ENCODE results near the gene EHD4.

Gene EHD4

DNA sequence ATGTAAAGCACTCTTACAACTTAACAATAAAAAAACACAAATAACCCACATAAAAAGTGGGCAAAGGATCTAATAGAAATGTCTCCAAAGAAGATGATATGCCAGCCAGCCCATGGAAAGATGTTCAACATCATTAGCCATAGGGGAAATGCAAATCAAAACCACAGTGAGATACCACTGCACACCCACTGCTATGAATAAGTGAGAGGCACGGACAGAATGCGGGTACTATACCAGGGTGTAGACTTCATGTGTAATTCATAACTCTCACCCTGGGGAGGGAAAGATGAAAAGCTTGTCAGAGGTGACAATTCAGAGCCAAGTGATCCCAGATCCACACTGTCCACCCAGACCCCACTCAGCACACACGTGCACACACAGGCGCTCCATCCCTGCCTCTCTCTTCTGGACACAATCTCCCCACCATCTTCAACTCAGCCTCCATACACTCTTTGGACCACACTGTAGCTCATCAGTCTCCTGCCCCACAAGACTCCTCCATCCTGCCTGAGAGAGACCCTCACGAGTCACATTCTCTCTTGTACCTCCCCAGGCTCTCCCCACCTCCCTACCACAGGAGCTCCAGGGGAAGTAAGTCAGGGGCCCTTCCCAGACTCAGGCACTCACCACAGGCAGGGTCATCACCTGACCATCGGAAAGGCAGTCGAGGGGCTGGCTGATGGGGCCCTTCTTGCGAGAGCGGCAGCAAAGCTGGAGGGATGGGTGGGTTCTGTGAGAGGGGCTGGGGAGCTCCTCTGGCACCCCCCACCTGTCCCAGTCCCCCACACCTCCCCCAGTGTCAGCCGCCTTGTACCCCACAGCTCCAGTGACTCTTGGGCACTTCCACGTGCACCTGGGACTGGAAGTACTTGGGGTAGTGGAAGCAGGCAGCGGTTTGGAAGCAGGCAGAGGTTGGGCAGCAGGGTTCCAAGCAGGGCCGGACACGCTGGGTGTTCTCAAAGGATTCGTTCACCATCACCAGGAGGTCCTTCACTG, 27.2 kb upstream of the EHD4 start:
- Histone ChIP-seq H4K20me1 (ENCODE audit: insufficient read depth, low read length) (no peaks in the 10 kb centered on the region), H3K4me1 (ENCODE audit: insufficient read depth, low read length, severe bottlenecking) (no peaks in the 10 kb centered on the region), H3K4me2 (ENCODE audit: low read length) (no peak overlapping the region), H2AFZ (ENCODE audit: low read length) (no peak overlapping the region), H3K27me3 (ENCODE audit: insufficient read depth, low read length) (peaks cover 5% of the 10 kb centered on the region; the same call in 1 of the 2 replicates), H3F3A (ENCODE audit: insufficient read depth, low read length) (no peaks in the 10 kb centered on the region), H3K9me3 (ENCODE audit: low read length) (no peaks in the 10 kb centered on the region), H3K9ac (ENCODE audit: low read length) (no peak overlapping the region), H3K9me2 (ENCODE audit: low read depth, low read length) (no peaks in the 10 kb centered on the region), H3K79me2 (ENCODE audit: insufficient read depth, low read length) (no peaks in the 10 kb centered on the region), H3K27ac (ENCODE audit: low read depth, low read length, poor library complexity, severe bottlenecking) (no peak overlapping the region), H3K4me3 (ENCODE audit: low read depth, low read length, poor library complexity, severe bottlenecking) (no peak overlapping the region), H3K36me3 (ENCODE audit: insufficient read depth, low read length) (no peaks in the 10 kb centered on the region)
- TF ChIP-seq, protein P1, sequence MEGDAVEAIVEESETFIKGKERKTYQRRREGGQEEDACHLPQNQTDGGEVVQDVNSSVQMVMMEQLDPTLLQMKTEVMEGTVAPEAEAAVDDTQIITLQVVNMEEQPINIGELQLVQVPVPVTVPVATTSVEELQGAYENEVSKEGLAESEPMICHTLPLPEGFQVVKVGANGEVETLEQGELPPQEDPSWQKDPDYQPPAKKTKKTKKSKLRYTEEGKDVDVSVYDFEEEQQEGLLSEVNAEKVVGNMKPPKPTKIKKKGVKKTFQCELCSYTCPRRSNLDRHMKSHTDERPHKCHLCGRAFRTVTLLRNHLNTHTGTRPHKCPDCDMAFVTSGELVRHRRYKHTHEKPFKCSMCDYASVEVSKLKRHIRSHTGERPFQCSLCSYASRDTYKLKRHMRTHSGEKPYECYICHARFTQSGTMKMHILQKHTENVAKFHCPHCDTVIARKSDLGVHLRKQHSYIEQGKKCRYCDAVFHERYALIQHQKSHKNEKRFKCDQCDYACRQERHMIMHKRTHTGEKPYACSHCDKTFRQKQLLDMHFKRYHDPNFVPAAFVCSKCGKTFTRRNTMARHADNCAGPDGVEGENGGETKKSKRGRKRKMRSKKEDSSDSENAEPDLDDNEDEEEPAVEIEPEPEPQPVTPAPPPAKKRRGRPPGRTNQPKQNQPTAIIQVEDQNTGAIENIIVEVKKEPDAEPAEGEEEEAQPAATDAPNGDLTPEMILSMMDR (IDR thresholded peaks at IDR 0.05; ENCODE audit: low read length) = no peak
- TF ChIP-seq EZH2 (IDR thresholded peaks at IDR 0.05; ENCODE audit: borderline replicate concordance, low read length) = no peak

DNA sequence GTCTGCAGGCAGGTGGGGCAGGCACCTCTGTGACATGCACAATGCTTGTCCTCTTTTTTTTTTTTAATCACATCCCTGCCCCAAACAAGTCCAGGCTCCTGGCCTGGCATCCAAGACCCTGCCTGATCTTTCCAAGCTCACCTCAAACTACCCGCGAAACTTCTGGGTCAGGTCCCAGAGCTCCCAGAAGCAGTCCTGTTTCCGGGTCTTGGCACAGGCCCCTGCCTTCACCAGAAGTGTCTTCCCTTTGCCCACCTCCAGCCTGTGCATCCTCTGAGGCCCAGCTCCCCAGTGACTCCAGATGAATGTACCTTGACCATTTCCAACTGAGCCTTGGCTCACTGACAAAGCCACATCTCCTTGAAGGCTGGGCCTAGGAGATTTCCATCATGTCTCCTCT, 25.5 kb upstream of the EHD4 start:
- H3K9ac ChIP-seq (ENCODE audit: low read length) = no peak overlapping the region
- no peaks in the 10 kb centered on the region for H3K9me2 ChIP-seq (ENCODE audit: low read depth, low read length)
- H3K36me3 ChIP-seq (ENCODE audit: insufficient read depth, low read length) = no peaks in the 10 kb centered on the region
- H3K27ac ChIP-seq (ENCODE audit: low read depth, low read length, poor library complexity, severe bottlenecking) = no peak overlapping the region
- H3K4me1 ChIP-seq (ENCODE audit: insufficient read depth, low read length, severe bottlenecking) = no peaks in the 10 kb centered on the region
- no peaks in the 10 kb centered on the region for H4K20me1 ChIP-seq (ENCODE audit: insufficient read depth, low read length)
- no peak overlapping the region for H3K4me2 ChIP-seq (ENCODE audit: low read length)
- H3K4me3 ChIP-seq (ENCODE audit: low read depth, low read length, poor library complexity, severe bottlenecking) = no peak overlapping the region
- no peaks in the 10 kb centered on the region for H3F3A ChIP-seq (ENCODE audit: insufficient read depth, low read length)
- H2AFZ ChIP-seq (ENCODE audit: low read length) = no peak overlapping the region
- no peaks in the 10 kb centered on the region for H3K79me2 ChIP-seq (ENCODE audit: insufficient read depth, low read length)
- H3K27me3 ChIP-seq (ENCODE audit: insufficient read depth, low read length) = peaks cover 5% of the 10 kb centered on the region; the same call in 1 of the 2 replicates
- TF ChIP-seq, protein P1 (IDR thresholded peaks at IDR 0.05; ENCODE audit: low read length) = no peak
- no peak for TF ChIP-seq EZH2 (IDR thresholded peaks at IDR 0.05; ENCODE audit: borderline replicate concordance, low read length)
- no peaks in the 10 kb centered on the region for H3K9me3 ChIP-seq (ENCODE audit: low read length)

DNA sequence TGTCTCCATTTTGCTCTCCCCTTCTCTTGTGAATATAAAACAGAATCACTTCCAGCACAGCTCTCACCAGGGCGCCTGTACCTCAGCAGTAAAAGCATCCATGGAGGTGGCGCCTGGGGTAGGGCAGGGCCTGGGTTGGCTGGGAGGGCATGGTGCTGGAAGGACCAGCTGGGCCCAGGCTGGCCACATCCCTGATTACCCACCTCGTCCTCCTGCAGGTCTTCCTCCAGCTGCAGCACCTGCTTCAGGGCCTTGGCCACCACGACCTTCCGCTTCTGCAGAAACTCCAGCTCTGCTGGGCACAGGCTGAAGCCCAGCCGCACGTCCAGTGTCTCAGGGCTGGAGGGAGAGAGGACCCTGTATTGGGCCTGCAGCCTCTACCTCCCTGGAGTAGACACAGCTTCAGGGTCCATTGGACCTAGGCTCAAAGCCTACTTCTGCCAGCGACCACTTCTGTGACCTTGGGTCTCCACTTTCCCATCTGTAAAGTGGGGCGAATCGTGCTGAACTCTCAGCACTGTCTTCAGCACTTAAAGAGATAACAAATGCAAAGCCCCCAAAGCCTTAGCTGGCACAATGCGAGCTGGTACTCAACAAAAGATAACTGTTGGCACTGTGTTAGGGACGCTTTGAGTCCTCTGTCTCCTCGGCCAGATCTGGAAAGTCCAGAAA, 24.7 kb upstream of the EHD4 start:
- Histone ChIP-seq H3K9me2 (ENCODE audit: low read depth, low read length) (no peaks in the 10 kb centered on the region), H4K20me1 (ENCODE audit: insufficient read depth, low read length) (no peaks in the 10 kb centered on the region), H3K4me2 (ENCODE audit: low read length) (no peak overlapping the region), H3K9me3 (ENCODE audit: low read length) (no peaks in the 10 kb centered on the region), H3F3A (ENCODE audit: insufficient read depth, low read length) (no peaks in the 10 kb centered on the region), H3K36me3 (ENCODE audit: insufficient read depth, low read length) (no peaks in the 10 kb centered on the region), H2AFZ (ENCODE audit: low read length) (no peak overlapping the region), H3K27ac (ENCODE audit: low read depth, low read length, poor library complexity, severe bottlenecking) (no peak overlapping the region), H3K79me2 (ENCODE audit: insufficient read depth, low read length) (no peaks in the 10 kb centered on the region), H3K4me1 (ENCODE audit: insufficient read depth, low read length, severe bottlenecking) (no peaks in the 10 kb centered on the region), H3K4me3 (ENCODE audit: low read depth, low read length, poor library complexity, severe bottlenecking) (no peak overlapping the region), H3K27me3 (ENCODE audit: insufficient read depth, low read length) (peaks cover 5% of the 10 kb centered on the region; the same call in 1 of the 2 replicates), H3K9ac (ENCODE audit: low read length) (no peak overlapping the region)
- TF ChIP-seq EZH2 (IDR thresholded peaks at IDR 0.05; ENCODE audit: borderline replicate concordance, low read length) = no peak
- TF ChIP-seq, protein P1 (IDR thresholded peaks at IDR 0.05; ENCODE audit: low read length) = no peak
